HEK293T (cell line): ENCODE data around the gene DMC1.

ENCODE experiments used
- FOXK2 ChIP-seq: fragments of 450-650 bp; IDR thresholded peaks from 2 replicates; pipeline ENCODE4 v1.6.1; 2016; ENCODE audit warnings: mild to moderate bottlenecking
- FOXM1 ChIP-seq: fragments of 450-650 bp; IDR thresholded peaks from 2 replicates; pipeline ENCODE4 v1.6.1; 2017; ENCODE audit warnings: mild to moderate bottlenecking, borderline replicate concordance
- NFRKB ChIP-seq: fragments of 450-650 bp; IDR thresholded peaks from 2 replicates; pipeline ENCODE4 v1.6.1; 2016; ENCODE audit warnings: mild to moderate bottlenecking, moderate library complexity

DNA sequence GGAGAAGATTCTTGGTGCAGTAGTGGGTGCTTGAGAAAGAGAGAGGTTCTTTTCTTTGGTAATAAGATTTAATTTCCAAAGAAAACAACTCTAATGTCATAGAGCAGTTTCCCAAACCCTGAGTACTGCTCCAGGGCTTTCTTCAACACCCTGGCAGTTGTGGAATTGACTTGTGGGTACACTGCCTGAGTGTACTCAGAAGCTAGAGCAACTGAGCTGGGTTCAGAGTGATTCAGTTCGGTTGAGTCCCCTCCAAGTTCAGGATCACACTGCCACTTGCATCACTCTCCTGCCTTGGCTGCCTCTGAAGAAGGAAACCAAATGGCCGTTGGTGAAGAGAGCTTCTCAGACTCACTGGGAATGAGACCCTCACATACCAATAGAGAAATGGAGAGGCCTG lies 5.3 kb downstream of the DMC1 start:
- no peak for TF ChIP-seq FOXK2
- no peak for TF ChIP-seq FOXM1
- no peak for TF ChIP-seq NFRKB
